GM20431 (cell line): ENCODE measurements around the gene CNKSR3.
"Not testable (repeated sequence)": the region's sequence is repeated elsewhere in the genome, so short reads cannot be mapped to it uniquely, and the experiment has no call there.

ENCODE experiments used
- in situ Hi-C: fragments of 300-500 bp; cut with MseI, MboI; formaldehyde crosslinking; loops from one replicate; pipeline ENCODE4 v1.15.0; 2020; ENCODE audit warnings: low sequenced_read_pairs; ENCODE audit not compliant: unreplicated experiment

The CNKSR3 gene

GRCh38 chr6:154510144-154510905 lies at the start of gene CNKSR3:
Gene CNKSR3 (minus strand): TSS chr6:154510685. CDS start chr6:154510114, 571 bp downstream.
- in situ Hi-C loops, result no loop called here

DNA sequence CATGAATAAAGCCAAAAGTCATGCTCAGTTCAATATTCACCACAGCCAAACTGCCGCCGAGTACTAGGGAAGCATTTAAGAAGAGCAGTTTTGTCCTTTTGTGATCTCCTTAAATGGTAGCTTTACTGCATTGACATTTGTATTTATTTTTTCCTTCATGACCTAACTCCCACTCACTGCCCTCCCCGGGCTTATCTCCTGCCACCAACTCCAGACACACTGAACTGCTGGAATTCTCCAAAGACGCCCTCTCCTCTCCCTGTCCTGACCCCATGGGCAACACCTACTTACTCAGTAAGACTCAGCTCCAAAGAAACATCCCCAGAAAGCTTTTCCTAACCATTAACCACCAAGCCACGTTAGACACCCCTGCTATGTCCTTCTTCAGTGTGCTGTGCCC lies 48.5 kb upstream of the CNKSR3 start:
- in situ Hi-C loops, result no loop called here

DNA sequence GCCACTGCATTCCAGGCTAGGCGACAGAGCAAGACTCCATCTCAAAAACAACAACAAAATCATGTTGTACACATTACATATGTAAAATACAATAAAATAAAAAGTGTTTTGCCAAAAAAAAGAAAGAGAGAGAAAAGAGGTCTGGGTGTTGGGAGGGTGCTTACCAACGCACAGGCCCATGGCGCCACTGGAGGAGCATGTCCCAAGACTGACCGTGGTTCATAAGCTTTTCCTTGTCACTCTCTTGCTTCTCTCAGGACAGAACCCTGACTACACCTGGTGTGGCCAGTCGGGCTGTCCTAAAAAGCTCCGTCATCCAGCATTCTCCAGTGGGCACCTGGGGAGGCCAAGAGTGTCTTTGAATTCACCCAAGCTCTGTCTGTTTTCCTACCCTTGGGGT lies 48.0 kb upstream of the CNKSR3 start:
- in situ Hi-C loops, result no loop called here

GRCh38 chr6:154555073-154555677 lies 44.7 kb upstream of the CNKSR3 start:
- in situ Hi-C loops, result no loop called here

DNA sequence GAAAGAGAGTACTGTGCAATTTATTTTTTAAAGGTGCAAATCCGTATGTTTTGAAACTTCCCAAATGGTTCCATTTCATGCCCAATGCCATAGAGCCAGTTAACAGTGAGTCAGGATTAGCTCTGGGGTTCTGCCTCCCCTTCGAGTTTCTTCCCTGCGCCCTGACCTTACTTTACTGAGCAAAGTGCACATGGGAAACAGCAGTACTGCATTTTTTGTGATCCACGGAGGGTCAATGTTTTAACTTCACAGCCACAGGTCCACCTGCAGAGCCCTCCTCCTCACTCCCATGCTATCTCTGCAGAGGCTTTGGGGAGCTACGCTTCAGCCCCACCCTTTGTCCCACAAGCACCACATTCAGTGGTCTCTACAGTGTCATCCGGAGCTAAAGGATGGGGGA lies 44.0 kb upstream of the CNKSR3 start:
- in situ Hi-C loops, result no loop called here

DNA sequence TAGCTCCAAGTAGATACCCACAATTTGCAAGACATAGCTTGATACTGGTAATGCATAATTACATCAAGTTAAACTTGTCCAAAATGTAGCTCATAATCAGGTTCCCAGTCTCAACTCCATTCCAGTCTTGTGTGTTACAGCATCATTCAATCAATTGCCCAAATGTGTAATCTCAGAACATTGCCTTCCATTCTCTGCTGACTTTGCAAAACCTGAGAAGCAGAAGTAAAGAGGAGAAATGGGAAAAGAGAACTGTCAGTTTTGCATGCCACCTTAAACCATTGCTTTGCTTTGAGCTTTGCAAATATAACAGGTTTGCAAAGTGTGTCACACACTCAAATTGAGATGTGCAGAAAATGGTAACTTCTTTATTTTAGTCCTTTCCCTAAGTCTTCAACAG lies 40.3 kb upstream of the CNKSR3 start:
- in situ Hi-C loops, result no loop called here

DNA sequence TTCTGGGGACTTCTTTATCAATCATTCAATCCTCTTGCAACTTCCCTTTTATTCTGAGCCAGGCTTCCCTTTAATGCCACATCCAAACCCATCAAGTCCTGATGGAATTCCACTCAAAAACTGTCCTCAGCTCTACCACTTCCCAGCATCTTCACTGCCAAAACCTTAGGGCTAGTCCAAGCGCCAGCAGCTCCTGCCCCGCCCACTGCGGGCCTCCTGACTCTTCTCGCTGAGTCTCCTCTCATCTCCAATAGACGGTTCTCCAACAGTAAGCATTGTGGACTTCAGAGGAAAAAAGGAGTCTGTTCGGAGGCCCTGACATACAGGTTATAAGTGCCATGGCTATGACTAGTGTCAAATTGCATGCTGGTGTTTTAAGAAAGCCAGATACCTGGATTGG lies 38.7 kb upstream of the CNKSR3 start:
- in situ Hi-C loops, result no loop called here

- in situ Hi-C loops, result no loop called here
Measured at GRCh38 chr6:154548130-154548830, 37.8 kb upstream of the CNKSR3 start.

DNA sequence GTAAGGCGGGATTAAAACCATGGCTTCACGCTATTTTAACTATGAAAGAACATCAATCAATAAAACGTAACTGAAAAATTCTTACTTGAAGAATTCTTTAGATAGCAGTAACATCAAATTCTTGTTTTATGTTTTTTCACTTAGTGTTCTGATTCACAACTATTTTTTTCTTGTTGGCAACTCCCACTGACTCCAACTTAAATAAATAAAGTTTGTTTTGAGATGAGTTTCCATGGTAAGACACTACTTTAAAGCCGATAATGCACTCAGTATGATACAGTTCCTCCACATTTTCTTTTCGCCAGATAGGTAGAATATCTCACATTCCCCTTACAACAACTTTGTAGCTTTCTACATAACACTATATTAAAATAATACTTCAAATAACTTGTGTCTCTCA lies 33.1 kb upstream of the CNKSR3 start:
- in situ Hi-C loops, result no loop called here

DNA sequence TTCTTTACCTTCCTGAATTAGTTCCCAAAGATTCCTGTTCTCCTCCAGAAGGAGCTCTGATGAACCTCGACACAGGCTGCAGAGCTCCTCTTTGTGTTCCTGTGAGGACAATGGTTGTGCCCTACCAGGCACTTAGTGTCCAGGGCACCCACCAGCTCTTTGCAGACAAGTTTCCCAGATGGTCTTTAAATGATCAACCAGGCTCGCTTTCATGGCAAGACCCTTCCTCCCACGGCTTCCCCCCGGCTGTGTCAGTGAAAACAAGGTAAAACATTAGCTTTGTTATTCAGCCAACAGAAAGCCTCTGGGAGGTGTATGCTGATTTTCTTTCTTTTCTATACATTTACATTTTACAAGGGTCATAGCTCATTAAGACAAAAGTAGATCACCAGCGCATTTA lies 32.3 kb upstream of the CNKSR3 start:
- in situ Hi-C loops, result no loop called here

GRCh38 chr6:154541837-154542236 lies 31.4 kb upstream of the CNKSR3 start:
- in situ Hi-C loops, result not testable (repeated sequence)

- in situ Hi-C loops, result no loop called here
Measured at GRCh38 chr6:154539593-154540269, 29.2 kb upstream of the CNKSR3 start.

DNA sequence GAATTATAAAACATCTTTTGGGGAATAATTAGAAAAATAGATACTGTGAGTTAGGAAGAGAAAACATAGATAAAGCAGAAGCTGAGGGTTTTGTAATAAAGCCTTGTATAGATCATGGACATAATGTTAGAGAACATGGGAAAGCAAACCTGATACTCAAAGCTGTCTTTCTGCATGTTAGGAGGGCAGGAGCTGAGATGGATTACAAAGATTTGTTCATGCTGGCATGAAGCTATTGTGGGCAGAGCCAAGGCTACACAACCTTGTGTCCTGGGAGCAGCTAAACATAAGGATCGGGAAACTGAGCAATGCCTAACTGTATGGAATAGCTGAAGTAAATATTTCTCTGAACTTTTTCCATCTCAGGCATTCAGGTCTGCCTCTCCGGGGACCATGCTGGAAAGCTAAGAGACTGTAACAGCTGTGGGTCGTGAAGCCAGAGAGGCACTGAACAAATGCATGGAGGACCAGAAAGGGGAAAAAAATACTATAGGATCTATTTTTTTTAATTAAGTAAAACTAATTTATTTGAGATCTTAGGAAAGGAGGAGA lies 28.2 kb upstream of the CNKSR3 start:
- in situ Hi-C loops, result no loop called here

DNA sequence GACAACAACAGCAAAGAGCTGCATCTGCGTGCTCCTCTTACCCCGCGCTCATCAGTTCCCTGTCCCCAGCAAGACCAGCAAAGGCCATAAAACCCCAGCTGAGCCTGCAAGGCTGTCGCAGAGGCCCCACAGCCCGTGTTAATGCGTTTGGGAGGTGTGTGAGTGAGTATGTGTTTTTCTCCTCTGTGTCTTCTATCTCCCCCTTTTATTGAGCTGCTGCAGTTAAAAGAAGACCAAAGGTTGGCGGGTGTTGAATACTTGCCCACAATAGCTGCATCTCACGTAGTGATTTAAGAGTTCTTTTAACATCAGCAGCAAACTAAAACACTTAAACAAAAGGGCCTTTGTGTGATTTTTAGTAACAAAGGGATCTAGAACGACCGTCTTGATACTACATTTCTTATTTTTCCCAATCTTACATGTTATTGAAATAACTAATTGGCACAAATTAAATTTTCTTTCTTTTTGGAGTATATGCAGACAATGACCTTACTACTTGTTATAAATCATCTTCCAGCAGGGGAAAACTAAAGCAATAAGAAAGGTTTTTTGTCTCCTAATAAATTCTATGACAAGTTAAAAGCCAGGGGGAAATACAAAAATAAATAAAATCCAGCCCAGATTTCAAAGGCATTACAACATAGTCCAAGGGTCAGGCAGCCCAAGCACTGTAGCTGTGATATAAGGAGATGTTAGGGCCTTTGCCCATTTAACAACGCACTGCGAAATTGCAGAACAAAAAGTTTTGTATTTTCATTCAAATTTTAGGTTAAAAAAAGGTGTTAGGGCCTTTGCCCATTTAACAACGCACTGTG lies 27.2 kb upstream of the CNKSR3 start:
- in situ Hi-C loops, result no loop called here

DNA sequence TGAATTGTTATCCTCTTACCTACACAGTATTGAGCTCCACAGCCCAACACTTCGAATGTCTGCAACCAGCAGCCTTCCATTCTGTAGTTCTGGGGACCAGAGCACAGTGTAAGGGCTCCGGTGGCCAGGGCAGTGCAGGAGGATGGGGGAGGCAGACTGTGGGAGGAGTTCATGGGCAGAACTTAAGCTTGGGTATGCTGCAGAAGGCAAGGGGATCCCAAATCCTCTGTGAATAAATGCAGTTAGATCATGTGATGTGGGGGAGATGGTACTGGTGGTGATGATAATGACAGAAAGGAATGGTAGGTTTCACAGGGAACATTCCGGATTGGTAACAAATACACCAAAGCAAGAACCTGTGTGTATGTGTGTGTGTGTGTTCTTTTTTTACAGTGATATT lies 26.5 kb upstream of the CNKSR3 start:
- in situ Hi-C loops, result no loop called here

GRCh38 chr6:154536255-154536654 lies 25.8 kb upstream of the CNKSR3 start:
- in situ Hi-C loops, result no loop called here

DNA sequence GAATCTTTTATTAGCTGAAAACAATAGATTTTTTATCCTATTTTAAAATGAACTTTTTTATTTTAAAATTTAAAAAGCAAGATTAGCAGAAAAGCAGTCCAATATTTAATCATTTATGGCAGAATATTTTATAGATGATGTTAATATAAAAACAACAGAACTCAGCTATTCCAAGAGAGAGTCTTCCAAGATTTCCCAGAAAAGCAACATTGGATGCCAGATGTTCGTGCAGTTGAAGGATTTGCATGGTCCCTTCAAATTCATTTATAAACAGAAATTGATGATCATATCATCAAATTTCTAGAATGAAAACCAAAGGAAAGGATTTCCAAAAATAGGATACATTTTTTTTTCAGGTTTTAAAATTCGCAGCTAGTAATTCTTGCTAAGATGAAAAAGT lies 25.4 kb upstream of the CNKSR3 start:
- in situ Hi-C loops, result no loop called here

GRCh38 chr6:154535147-154535546 lies 24.7 kb upstream of the CNKSR3 start:
- in situ Hi-C loops, result no loop called here

- in situ Hi-C loops, result no loop called here
Measured at GRCh38 chr6:154534531-154534930, 24.0 kb upstream of the CNKSR3 start.

GRCh38 chr6:154532426-154532825 lies 21.9 kb upstream of the CNKSR3 start:
- in situ Hi-C loops, result no loop called here
